SK-N-SH (cell line): ENCODE measurements around the gene SLC9A2. TPM values are rescaled to one million over a fixed set of nuclear protein-coding genes. Genes with fewer than 3 reads are reported as not detected.

Experiments used
- CTCF ChIA-PET: fragments of 300-600, 350-600 bp; formaldehyde crosslinking; extraction: SDS; loops from one replicate; lab custom pipeline; 2021; lab: Yijun Ruan, JAX
- POLR2A ChIA-PET: fragments of 350-600 bp; sonication (Branson Sonifier 250); formaldehyde crosslinking; extraction: SDS; loops from one replicate; lab custom pipeline; 2020; ENCODE audit warnings: antibody characterized with exemption, inconsistent platforms; lab: Yijun Ruan, JAX
- DNase-seq: peaks from one replicate; pipeline ENCODE4 v3.0.0; 2012
- H2AFZ ChIP-seq: fragments of 200-600 bp; sonication (generic); 2 replicates; pipeline ENCODE4 v1.8.1; 2016; ENCODE audit warnings: antibody characterized with exemption, mild to moderate bottlenecking, low read depth
- H3F3A ChIP-seq: fragments of 200-600 bp; sonication (generic); replicated peaks from 2 replicates; pipeline ENCODE3; 2016; ENCODE audit warnings: antibody characterized with exemption, mild to moderate bottlenecking; ENCODE audit not compliant: insufficient read depth
- H3K27ac ChIP-seq, 2 experiments: fragments of 200-500 bp in 1 of 2; fragments of 200-600 bp in 1 of 2; sonication (Bioruptor generic) in 1 of 2; sonication (generic), shearing (Covaris generic) in 1 of 2; 2 replicates each; pipeline versions ENCODE4 v1.5.1 to v1.6.1; 2014 to 2016; ENCODE audit warnings: low read depth in 2 of 2, inconsistent platforms in 1 of 2, low read length in 1 of 2, mild to moderate bottlenecking in 1 of 2, mixed read lengths in 1 of 2
- H3K27me3 ChIP-seq: fragments of 200-600 bp; sonication (generic), shearing (Covaris generic); 2 replicates; pipeline ENCODE4 v1.6.1; 2016; ENCODE audit warnings: mixed run types; ENCODE audit not compliant: insufficient read depth
- H3K36me3 ChIP-seq, 2 experiments: fragments of 200-500 bp in 1 of 2; fragments of 200-600 bp in 1 of 2; sonication (Bioruptor generic) in 1 of 2; sonication (generic) in 1 of 2; replicated peaks in 1 of 2; 2 replicates each; pipeline versions ENCODE3 to v1.5.1; 2014 to 2016; ENCODE audit warnings: low read length in 1 of 2, mild to moderate bottlenecking in 1 of 2; ENCODE audit not compliant: insufficient read depth in 2 of 2, control insufficient read depth in 1 of 2
- H3K4me1 ChIP-seq, 2 experiments: fragments of 200-500 bp in 1 of 2; fragments of 200-600 bp in 1 of 2; sonication (Bioruptor generic) in 1 of 2; sonication (generic), shearing (Covaris generic) in 1 of 2; 2 replicates each; pipeline versions ENCODE4 v1.5.1 to v1.6.1; 2014 to 2016; ENCODE audit warnings: low read depth in 1 of 2, low read length in 1 of 2, mixed run types in 1 of 2; ENCODE audit not compliant: insufficient read depth in 2 of 2, control insufficient read depth in 1 of 2
- H3K4me2 ChIP-seq: fragments of 200-600 bp; sonication (generic), shearing (Covaris generic); 2 replicates; pipeline ENCODE4 v1.6.1; 2017; ENCODE audit warnings: mixed run types
- H3K4me3 ChIP-seq, 2 experiments: fragments of 200-500 bp in 1 of 2; fragments of 200-600 bp in 1 of 2; sonication (Bioruptor generic) in 1 of 2; sonication (generic), shearing (Covaris generic) in 1 of 2; 2 replicates each; pipeline versions ENCODE4 v1.5.1 to v1.8.1; 2014 to 2016; ENCODE audit warnings: low read depth in 2 of 2, inconsistent platforms in 1 of 2, low read length in 1 of 2, mild to moderate bottlenecking in 1 of 2, mixed read lengths in 1 of 2, moderate library complexity in 1 of 2
- H3K79me2 ChIP-seq: fragments of 200-600 bp; sonication (generic); 2 replicates; pipeline ENCODE4 v1.8.1; 2017; ENCODE audit warnings: mild to moderate bottlenecking; ENCODE audit not compliant: insufficient read depth
- H3K9ac ChIP-seq: fragments of 200-600 bp; sonication (generic); 2 replicates; pipeline ENCODE4 v1.6.1; 2017; ENCODE audit warnings: mixed run types
- H3K9me2 ChIP-seq: fragments of 200-600 bp; sonication (generic); 2 replicates; pipeline ENCODE4 v1.6.1; 2017; ENCODE audit warnings: mixed run types
- H3K9me3 ChIP-seq: fragments of 200-600 bp; sonication (generic); 2 replicates; pipeline ENCODE4 v1.6.1; 2017; ENCODE audit warnings: mixed run types, mild to moderate bottlenecking, moderate library complexity
- H4K20me1 ChIP-seq: fragments of 200-600 bp; sonication (generic); 2 replicates; pipeline ENCODE4 v1.6.1; 2017; ENCODE audit warnings: mild to moderate bottlenecking, mixed run types; ENCODE audit not compliant: insufficient read depth
- CHD2 ChIP-seq: fragments of 150-350 bp; IDR thresholded peaks from 2 replicates; pipeline ENCODE4 v1.6.1; 2018; ENCODE audit warnings: low read length; ENCODE audit not compliant: partially characterized antibody
- CTCF ChIP-seq: fragments of 200-600 bp; sonication (generic); IDR thresholded peaks from 2 replicates; pipeline ENCODE4 v1.6.1; 2017; ENCODE audit warnings: antibody characterized with exemption, mild to moderate bottlenecking, moderate library complexity
- EP300 ChIP-seq, 2 experiments: IDR thresholded peaks; 2 replicates each; pipeline versions ENCODE4 v1.4.0 to v1.6.1; 2012; ENCODE audit warnings: borderline replicate concordance in 1 of 2, low read depth in 1 of 2, low read length in 1 of 2
- EZH2phosphoT487 ChIP-seq: fragments of 200-600 bp; sonication (generic); IDR thresholded peaks from 2 replicates; pipeline ENCODE4 v1.6.1; 2017; ENCODE audit warnings: low read depth, mixed run types, mild to moderate bottlenecking, antibody characterized with exemption, moderate library complexity, borderline replicate concordance
- IRF3 ChIP-seq: fragments of 150-350 bp; IDR thresholded peaks from 2 replicates; pipeline ENCODE4 v1.6.1; 2016; ENCODE audit warnings: mild to moderate bottlenecking, low read depth, low read length
- MAX ChIP-seq: IDR thresholded peaks from 2 replicates; pipeline ENCODE4 v1.4.0; 2012; ENCODE audit warnings: low read depth
- MEF2A ChIP-seq: IDR thresholded peaks from 2 replicates; pipeline ENCODE4 v1.4.0; 2012; ENCODE audit warnings: low read depth, borderline replicate concordance
- MXI1 ChIP-seq: IDR thresholded peaks from 2 replicates; pipeline ENCODE4 v1.6.1; 2012; ENCODE audit warnings: mild to moderate bottlenecking, low read depth, low read length, improper control_type of control experiment
- RCOR1 ChIP-seq: fragments of 150-350 bp; IDR thresholded peaks from 2 replicates; pipeline ENCODE4 v1.6.1; 2017; ENCODE audit warnings: antibody characterized with exemption, low read length
- REST ChIP-seq: IDR thresholded peaks from 2 replicates; pipeline ENCODE4 v1.6.1; 2012; ENCODE audit warnings: mild to moderate bottlenecking, low read depth, low read length, moderate library complexity
- RFX5 ChIP-seq: IDR thresholded peaks from 2 replicates; pipeline ENCODE4 v1.6.1; 2012; ENCODE audit warnings: mild to moderate bottlenecking, improper control_type of control experiment, low read length
- SIN3A ChIP-seq: IDR thresholded peaks from 2 replicates; pipeline ENCODE4 v1.6.1; 2012; ENCODE audit warnings: low read depth, mild to moderate bottlenecking, low read length, moderate library complexity, borderline replicate concordance
- SMC3 ChIP-seq: IDR thresholded peaks from 2 replicates; pipeline ENCODE4 v1.6.1; 2012; ENCODE audit warnings: low read depth, low read length, improper control_type of control experiment
- TAF1 ChIP-seq: IDR thresholded peaks from 2 replicates; pipeline ENCODE4 v1.6.1; 2012; ENCODE audit warnings: low read depth, mild to moderate bottlenecking, low read length, moderate library complexity, borderline replicate concordance
- TCF12 ChIP-seq: IDR thresholded peaks from 2 replicates; pipeline ENCODE4 v1.4.0; 2012
- TEAD4 ChIP-seq: IDR thresholded peaks from 2 replicates; pipeline ENCODE4 v1.4.0; 2012; ENCODE audit warnings: mild to moderate bottlenecking, borderline replicate concordance; ENCODE audit not compliant: insufficient read depth
- USF2 ChIP-seq: fragments of 150-350 bp; IDR thresholded peaks from 2 replicates; pipeline ENCODE4 v1.6.1; 2017; ENCODE audit warnings: antibody characterized with exemption, low read length, low read depth, borderline replicate concordance
- YY1 ChIP-seq: IDR thresholded peaks from 2 replicates; pipeline ENCODE4 v1.4.0; 2012; ENCODE audit warnings: low read depth, mild to moderate bottlenecking
- WGBS: methylation state at CpG from one replicate; pipeline ENCODE4 v1.1.6; 2017; ENCODE audit warnings: low lambda C conversion rate; 5-methylcytosine and 5-hydroxymethylcytosine counted together
- polyA plus RNA-seq, 3 experiments: library from polyadenylated mRNA; depleted of rRNA; stranded (reverse); fragments of >200 nt; gene quantifications; 2 replicates each; pipeline ENCODE4 v1.2.3, GENCODE V29; 2012

SLC9A2 gene
- polyA plus RNA-seq, 1 of the 3 experiments (the other 2 are of a cell fraction) = not detected

- no peak overlapping the region for H2AFZ ChIP-seq
- no peak overlapping the region for H3K27ac ChIP-seq
- H3K9me2 ChIP-seq = no peaks in the 10 kb centered on the region
- H3K9me3 ChIP-seq = no peaks in the 10 kb centered on the region
- ChIA-PET POLR2A (no interaction called here), CTCF (interaction anchor here (1.3 kb wide), 1 partner anchor 30 kb away, joined by 4 read pairs; no protein-coding TSS in a partner anchor)
- H3K27me3 ChIP-seq = peaks cover 28% of the 10 kb centered on the region; the same call in 1 of the 2 replicates
- no peaks in the 10 kb centered on the region for H4K20me1 ChIP-seq
- H3F3A ChIP-seq = no peaks in the 10 kb centered on the region
- H3K9ac ChIP-seq = no peak overlapping the region
- TF ChIP-seq RCOR1 (no peak), SMC3 (no peak), CHD2 (no peak), MXI1 (no peak), TAF1 (no peak), TEAD4 (no peak), SIN3A (no peak), RFX5 (no peak), TCF12 (no peak), EP300 (IDR thresholded peaks at IDR 0.05; ENCODE audit: borderline replicate concordance in 1 of 2, low read depth in 1 of 2, low read length in 1 of 2) (no peak), MEF2A (no peak)
- WGBS = 9% methylated on average over 6 of the region's 6 CpGs
- H3K36me3 ChIP-seq = no peaks in the 10 kb centered on the region
- no peaks in the 10 kb centered on the region for H3K4me1 ChIP-seq
- no peak for DNase-seq
- H3K4me3 ChIP-seq = no peak overlapping the region
- no peak overlapping the region for H3K4me2 ChIP-seq
- no peaks in the 10 kb centered on the region for H3K79me2 ChIP-seq
Observed at GRCh38 chr2:102585847-102586404, 33.4 kb upstream of the SLC9A2 start.

- no peaks in the 10 kb centered on the region for H3K9me3 ChIP-seq
- H3K9me2 ChIP-seq = no peaks in the 10 kb centered on the region
- no peaks in the 10 kb centered on the region for H3K79me2 ChIP-seq
- no peak overlapping the region for H2AFZ ChIP-seq
- H3F3A ChIP-seq = no peaks in the 10 kb centered on the region
- no peak overlapping the region for H3K9ac ChIP-seq
- ChIA-PET CTCF (interaction anchor here (1.6 kb wide), 1 partner anchor 116 kb away, joined by 3 read pairs; no protein-coding TSS in a partner anchor), POLR2A (no interaction called here)
- H3K4me1 ChIP-seq = no peaks in the 10 kb centered on the region
- no peak overlapping the region for H3K27ac ChIP-seq
- H4K20me1 ChIP-seq = no peaks in the 10 kb centered on the region
- H3K4me2 ChIP-seq = no peak overlapping the region
- H3K4me3 ChIP-seq = no peak overlapping the region
- H3K27me3 ChIP-seq = peaks cover 28% of the 10 kb centered on the region; the same call in 1 of the 2 replicates
- DNase-seq = no peak
- no peaks in the 10 kb centered on the region for H3K36me3 ChIP-seq
- WGBS = 14% methylated on average over 8 of the region's 8 CpGs
- no peak for TF ChIP-seq MXI1
- TF ChIP-seq REST = no peak
- TF ChIP-seq IRF3 = no peak
- no peak for TF ChIP-seq TCF12
- TF ChIP-seq CHD2 = no peak
- TF ChIP-seq CTCF = no peak
- TF ChIP-seq MAX = no peak
- no peak for TF ChIP-seq YY1
- TF ChIP-seq USF2 = no peak
- no peak for TF ChIP-seq EZH2phosphoT487
Observed at GRCh38 chr2:102588213-102588939, 31.0 kb upstream of the SLC9A2 start.
